ENCODE data around the gene GMPPB. TPM values are rescaled to one million over a fixed set of nuclear protein-coding genes. Genes with fewer than 3 reads are reported as not detected.

GMPPB gene
- total RNA-seq, 2 experiments from 2014 or later: 41.0 to 45.4 TPM

- Mint-ChIP-seq H3K27ac (no peak overlapping the region), H3K9me3 (no peaks in the 10 kb centered on the region), H3K4me1 (ENCODE audit: low read depth) (no peaks in the 10 kb centered on the region), H3K4me3 (no peak overlapping the region), H3K27me3 (no peaks in the 10 kb centered on the region), H3K36me3 (no peaks in the 10 kb centered on the region)
- intact Hi-C loops (cut with micrococcal nuclease): no loop called here
- CTCF ChIA-PET: interaction anchor here (1.1 kb wide), 1 partner anchor 10 kb away, joined by 4 read pairs; no protein-coding TSS in a partner anchor
- POLR2A ChIA-PET: interaction anchor here (0.6 to 1.7 kb wide), 2 partner anchors 12 to 63 kb away, joined by 3 to 5 read pairs; no protein-coding TSS in a partner anchor
- DNase-seq: no peak
These were observed 12.3 kb downstream of the GMPPB start for GRCh38 chr3:49711489-49711888.

GRCh38 chr3:49709852-49710251 is 13.9 kb downstream of the GMPPB start:
- intact Hi-C loops (cut with micrococcal nuclease): no loop called here
- CTCF ChIA-PET: no interaction called here

GRCh38 chr3:49707113-49707480 is 16.7 kb downstream of the GMPPB start:
- Mint-ChIP-seq H3K9me3 (no peaks in the 10 kb centered on the region), H3K27ac (no peak overlapping the region), H3K4me1 (ENCODE audit: low read depth) (no peaks in the 10 kb centered on the region), H3K4me3 (no peak overlapping the region), H3K36me3 (peaks cover 2% of the 10 kb centered on the region), H3K27me3 (no peaks in the 10 kb centered on the region)
- CTCF ChIA-PET: no interaction called here
- POLR2A ChIA-PET: no interaction called here
- DNase-seq: no peak
- intact Hi-C loops (cut with micrococcal nuclease): no loop called here

More at GRCh38 chr3:49709852-49710251, 13.9 kb downstream of the GMPPB start:
- no peak overlapping the region for H3K27ac Mint-ChIP-seq
- no peaks in the 10 kb centered on the region for H3K4me1 Mint-ChIP-seq (ENCODE audit: low read depth)
- no peaks in the 10 kb centered on the region for H3K9me3 Mint-ChIP-seq
- H3K27me3 Mint-ChIP-seq: no peaks in the 10 kb centered on the region
- POLR2A ChIA-PET: no interaction called here
- no peak overlapping the region for H3K4me3 Mint-ChIP-seq
- no peak for DNase-seq
- H3K36me3 Mint-ChIP-seq: no peaks in the 10 kb centered on the region

DNA sequence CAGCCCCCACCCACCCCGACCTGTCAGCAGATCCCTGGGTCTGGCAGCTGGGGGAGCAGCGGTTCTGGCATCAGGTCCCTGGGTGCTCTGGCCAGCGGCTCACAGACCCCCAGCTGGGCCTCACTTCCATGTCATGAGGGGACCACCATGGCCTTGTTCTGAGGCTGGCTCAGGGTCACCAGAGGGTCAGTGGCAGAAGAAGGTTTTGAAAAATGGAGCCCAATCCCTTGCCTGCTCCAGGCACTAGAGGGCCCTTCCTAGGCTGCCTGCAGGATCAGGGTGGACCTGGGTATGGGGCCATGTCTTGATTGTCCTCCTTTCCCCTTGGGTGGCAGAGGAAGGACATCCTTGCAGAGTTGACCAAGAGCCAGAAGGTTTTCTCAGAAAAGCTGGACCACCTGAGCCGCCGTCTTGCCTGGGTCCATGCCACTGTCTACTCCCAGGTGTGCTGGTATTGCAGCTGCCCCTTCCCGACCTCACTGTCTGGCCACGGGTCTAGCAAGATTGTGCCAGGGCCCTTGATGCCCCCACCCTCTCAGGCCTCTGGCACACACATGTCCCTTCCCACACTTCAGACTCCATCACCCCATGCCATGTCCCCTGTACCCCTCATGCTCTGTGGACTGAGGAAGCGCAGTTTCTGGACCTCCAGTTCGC is 17.2 kb downstream of the GMPPB start:
- no peaks in the 10 kb centered on the region for H3K9me3 Mint-ChIP-seq
- DNase-seq: no peak
- no peaks in the 10 kb centered on the region for H3K27me3 Mint-ChIP-seq
- ChIA-PET POLR2A (no interaction called here), CTCF (no interaction called here)
- H3K36me3 Mint-ChIP-seq: peaks cover 2% of the 10 kb centered on the region
- intact Hi-C loops (cut with micrococcal nuclease): no loop called here
- no peaks in the 10 kb centered on the region for H3K4me1 Mint-ChIP-seq (ENCODE audit: low read depth)
- no peak overlapping the region for H3K27ac Mint-ChIP-seq
- no peak overlapping the region for H3K4me3 Mint-ChIP-seq

DNA sequence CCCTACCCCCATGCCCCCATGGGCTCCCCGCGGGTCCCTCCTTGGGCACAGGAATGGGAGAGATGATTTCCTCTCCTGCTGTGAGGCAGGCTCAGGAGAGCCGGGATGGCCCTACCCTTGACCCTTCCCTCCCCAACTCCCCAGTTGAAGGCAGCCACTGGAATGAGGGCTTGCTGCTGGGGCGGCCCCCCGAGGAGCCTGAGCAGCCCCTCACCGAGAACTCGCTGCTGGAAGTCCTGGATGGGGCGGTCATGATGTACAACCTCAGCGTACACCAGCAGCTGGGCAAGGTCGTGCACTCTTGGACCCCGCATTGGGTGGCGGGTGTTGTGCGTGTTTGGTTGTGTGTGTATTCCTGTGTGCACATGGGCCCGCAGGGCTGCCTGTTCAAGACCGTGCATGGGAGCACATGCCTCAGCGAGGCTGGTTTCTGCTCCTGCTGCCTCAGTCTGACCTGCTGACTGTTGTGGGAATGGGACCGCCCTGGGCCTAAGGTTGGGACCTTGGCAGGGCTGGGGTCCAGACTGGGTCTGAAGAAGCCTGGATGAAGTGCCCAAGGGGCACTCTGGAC is 18.3 kb downstream of the GMPPB start:
- H3K36me3 Mint-ChIP-seq: peaks cover 2% of the 10 kb centered on the region
- intact Hi-C loops (cut with micrococcal nuclease): no loop called here

GRCh38 chr3:49704629-49705028 is 19.1 kb downstream of the GMPPB start:
- H3K9me3 Mint-ChIP-seq: no peaks in the 10 kb centered on the region
- intact Hi-C loops (cut with micrococcal nuclease): no loop called here
- H3K36me3 Mint-ChIP-seq: peaks cover 2% of the 10 kb centered on the region
- H3K4me3 Mint-ChIP-seq: no peak overlapping the region
- ChIA-PET CTCF (interaction anchor here (4.9 kb wide), 1 partner anchor 134 kb away, joined by 30 read pairs; no protein-coding TSS in a partner anchor), POLR2A (no interaction called here)
- DNase-seq: no peak
- H3K27me3 Mint-ChIP-seq: no peaks in the 10 kb centered on the region
- no peaks in the 10 kb centered on the region for H3K4me1 Mint-ChIP-seq (ENCODE audit: low read depth)
- no peak overlapping the region for H3K27ac Mint-ChIP-seq

More for the DNA sequence above, 18.3 kb downstream of the GMPPB start:
- POLR2A ChIA-PET: no interaction called here
- no peak overlapping the region for H3K27ac Mint-ChIP-seq
- CTCF ChIA-PET: no interaction called here
- H3K4me1 Mint-ChIP-seq (ENCODE audit: low read depth): no peaks in the 10 kb centered on the region
- H3K27me3 Mint-ChIP-seq: no peaks in the 10 kb centered on the region
- H3K9me3 Mint-ChIP-seq: no peaks in the 10 kb centered on the region
- H3K4me3 Mint-ChIP-seq: no peak overlapping the region
- no peak for DNase-seq

DNA sequence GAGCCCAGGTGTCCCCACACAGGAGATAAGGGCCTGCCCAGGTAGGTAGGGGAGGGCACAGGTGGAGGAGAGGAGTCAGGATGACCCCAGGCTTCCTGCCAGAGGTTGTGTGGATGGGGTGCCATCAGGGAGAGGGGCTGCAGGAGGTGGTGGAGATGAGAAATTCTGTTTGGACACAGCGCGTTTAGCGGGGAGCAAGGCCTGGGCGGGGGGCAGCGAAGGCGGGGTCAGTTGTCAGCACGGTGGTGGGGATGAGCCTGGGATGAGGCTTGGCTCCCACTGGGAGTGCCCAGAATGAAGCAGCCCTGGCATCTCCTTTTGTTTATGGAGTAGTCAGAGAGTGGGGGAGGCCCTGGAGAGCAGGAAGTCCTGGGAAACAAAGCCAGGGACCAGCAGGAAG is 19.8 kb downstream of the GMPPB start:
- no peak overlapping the region for H3K4me3 Mint-ChIP-seq
- no peak overlapping the region for H3K27ac Mint-ChIP-seq
- no peaks in the 10 kb centered on the region for H3K27me3 Mint-ChIP-seq
- intact Hi-C loops (cut with micrococcal nuclease): loop anchor here (1.0 kb wide), 1 partner anchor 135 kb away; no protein-coding TSS in a partner anchor
- H3K9me3 Mint-ChIP-seq: no peaks in the 10 kb centered on the region
- H3K36me3 Mint-ChIP-seq: peaks cover 2% of the 10 kb centered on the region
- POLR2A ChIA-PET: no interaction called here
- CTCF ChIA-PET: interaction anchor here (0.5 to 4.9 kb wide), 8 partner anchors 11 to 211 kb away, joined by 3 to 30 read pairs (median 4); partner anchors contain the start of genes MST1 and RNF123
- DNase-seq: no peak
- H3K4me1 Mint-ChIP-seq (ENCODE audit: low read depth): no peaks in the 10 kb centered on the region

DNA sequence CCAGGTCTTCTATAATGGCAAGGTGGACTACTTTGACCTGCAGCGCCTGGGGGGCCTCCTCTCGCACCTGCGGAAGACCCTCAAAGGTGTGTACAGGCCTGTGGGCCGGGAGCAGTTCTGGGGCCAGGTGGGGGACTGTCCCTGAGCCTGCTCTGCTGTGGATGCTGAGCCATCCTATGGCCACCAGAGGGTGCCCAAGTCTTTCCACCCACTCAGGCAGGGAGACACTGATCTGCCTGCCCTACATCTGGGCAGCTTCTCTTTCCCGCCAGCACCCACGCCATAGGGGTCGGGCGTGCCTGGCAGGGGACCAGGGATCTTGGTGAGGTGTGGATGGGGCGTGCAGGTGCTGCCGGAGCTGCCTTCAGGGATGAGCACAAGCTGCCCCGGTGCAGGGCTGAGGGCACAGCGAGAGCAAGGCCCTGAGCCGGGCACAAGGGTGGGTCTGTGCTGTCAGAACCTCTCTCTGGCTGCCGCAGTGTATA is 20.3 kb downstream of the GMPPB start:
- ChIA-PET CTCF (interaction anchor here (0.5 to 4.9 kb wide), 9 partner anchors 11 to 211 kb away, joined by 3 to 30 read pairs (median 3); partner anchors contain the start of genes INKA1, MST1 and RNF123), POLR2A (no interaction called here)
- no peak overlapping the region for H3K27ac Mint-ChIP-seq
- H3K9me3 Mint-ChIP-seq: no peaks in the 10 kb centered on the region
- no peaks in the 10 kb centered on the region for H3K4me1 Mint-ChIP-seq (ENCODE audit: low read depth)
- peaks cover 2% of the 10 kb centered on the region for H3K36me3 Mint-ChIP-seq
- H3K4me3 Mint-ChIP-seq: no peak overlapping the region
- intact Hi-C loops (cut with micrococcal nuclease): loop anchor here (1.0 kb wide), 1 partner anchor 136 kb away; no protein-coding TSS in a partner anchor
- no peaks in the 10 kb centered on the region for H3K27me3 Mint-ChIP-seq
- DNase-seq: peak; percentile 79

GRCh38 chr3:49702672-49703071 is 21.1 kb downstream of the GMPPB start:
- POLR2A ChIA-PET: no interaction called here

DNA sequence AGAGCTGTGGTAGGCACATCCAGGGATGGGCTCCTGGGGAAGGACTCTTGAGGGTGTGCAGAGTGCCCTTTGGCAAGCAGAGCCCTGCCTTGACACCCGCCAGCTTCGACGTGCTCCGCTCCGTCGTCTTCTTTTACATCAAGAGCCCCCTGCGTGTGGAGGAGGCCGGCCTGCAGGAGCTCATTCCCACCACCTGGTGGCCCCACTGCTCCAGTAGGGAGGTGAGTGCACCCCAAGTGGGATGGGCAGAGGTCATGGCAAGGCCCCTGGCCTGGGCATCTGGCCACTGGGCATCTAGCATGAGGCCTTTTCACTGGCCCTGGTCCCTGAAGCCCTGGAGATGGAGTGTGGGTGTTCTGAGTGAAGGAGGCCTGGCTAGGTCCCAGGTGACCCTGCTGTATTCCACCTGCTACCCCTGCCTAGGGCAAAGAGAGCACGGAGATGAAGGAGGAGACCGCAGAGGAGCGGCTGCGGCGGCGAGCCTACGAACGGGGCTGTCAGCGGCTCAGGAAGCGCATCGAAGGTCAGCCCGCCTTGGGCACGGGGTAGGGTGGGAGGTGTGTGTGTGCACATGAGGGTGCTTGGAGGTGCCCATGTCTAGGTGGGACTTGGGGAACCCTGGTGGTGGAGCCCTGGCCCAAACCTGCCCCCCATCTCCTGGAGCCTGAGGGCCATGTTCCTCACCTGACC is 22.2 kb downstream of the GMPPB start:
- no peaks in the 10 kb centered on the region for H3K9me3 Mint-ChIP-seq
- H3K27ac Mint-ChIP-seq: no peak overlapping the region
- no peaks in the 10 kb centered on the region for H3K4me1 Mint-ChIP-seq (ENCODE audit: low read depth)
- no peak for DNase-seq
- ChIA-PET CTCF (interaction anchor here (0.6 to 4.9 kb wide), 12 partner anchors 10 to 204 kb away, joined by 3 to 30 read pairs (median 3); partner anchors contain the start of genes AMIGO3, MST1 and RNF123), POLR2A (no interaction called here)
- H3K4me3 Mint-ChIP-seq: no peak overlapping the region
- intact Hi-C loops (cut with micrococcal nuclease): no loop called here
- no peaks in the 10 kb centered on the region for H3K27me3 Mint-ChIP-seq
- peaks cover 2% of the 10 kb centered on the region for H3K36me3 Mint-ChIP-seq

More at GRCh38 chr3:49702672-49703071, 21.1 kb downstream of the GMPPB start:
- H3K9me3 Mint-ChIP-seq: no peaks in the 10 kb centered on the region
- no peak overlapping the region for H3K4me3 Mint-ChIP-seq
- no peaks in the 10 kb centered on the region for H3K4me1 Mint-ChIP-seq (ENCODE audit: low read depth)
- peaks cover 2% of the 10 kb centered on the region for H3K36me3 Mint-ChIP-seq
- no peak for DNase-seq
- intact Hi-C loops (cut with micrococcal nuclease): loop anchor here (1.0 kb wide), 1 partner anchor 137 kb away; no protein-coding TSS in a partner anchor
- H3K27me3 Mint-ChIP-seq: no peaks in the 10 kb centered on the region
- CTCF ChIA-PET: interaction anchor here (0.5 to 4.9 kb wide), 6 partner anchors 12 to 165 kb away, joined by 3 to 30 read pairs (median 4); no protein-coding TSS in a partner anchor
- H3K27ac Mint-ChIP-seq: no peak overlapping the region

DNA sequence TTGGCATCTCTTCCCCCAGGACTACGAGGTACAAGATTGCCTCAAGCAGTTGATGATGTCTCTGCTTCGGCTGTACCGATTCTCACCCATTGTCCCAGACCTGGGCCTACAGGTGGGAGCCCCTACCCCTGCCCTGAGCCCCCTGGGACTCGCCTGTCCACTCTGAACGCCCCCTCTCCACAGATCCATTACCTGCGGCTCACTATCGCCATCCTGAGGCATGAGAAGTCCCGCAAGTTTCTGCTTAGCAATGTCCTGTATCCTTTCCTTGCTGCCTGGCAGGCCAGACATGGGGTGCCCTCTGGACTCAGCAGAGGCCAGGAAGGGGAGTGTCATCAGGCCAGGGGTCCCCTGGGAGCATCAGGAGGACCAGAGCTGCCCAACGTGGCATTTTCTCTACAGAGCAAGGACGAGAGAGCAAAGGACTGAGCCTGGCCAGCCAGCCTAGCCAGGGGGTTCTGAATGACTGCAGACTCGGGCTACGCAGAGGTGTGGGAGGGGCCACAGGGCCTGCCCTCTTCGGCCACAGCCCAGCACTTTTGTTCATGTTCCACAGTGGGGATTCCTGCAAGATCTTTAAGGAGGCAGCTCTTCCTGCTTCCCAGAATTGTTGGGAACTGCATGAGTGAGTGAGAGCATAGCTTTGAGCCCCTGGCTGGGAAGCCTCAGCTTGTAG is 23.2 kb downstream of the GMPPB start:
- Mint-ChIP-seq H3K27me3 (no peaks in the 10 kb centered on the region), H3K27ac (no peak overlapping the region), H3K4me3 (no peak overlapping the region), H3K4me1 (ENCODE audit: low read depth) (no peaks in the 10 kb centered on the region), H3K9me3 (no peaks in the 10 kb centered on the region), H3K36me3 (peaks cover 2% of the 10 kb centered on the region)
- intact Hi-C loops (cut with micrococcal nuclease): no loop called here
- no peak for DNase-seq
- CTCF ChIA-PET: interaction anchor here (0.6 to 4.9 kb wide), 11 partner anchors 11 to 205 kb away, joined by 3 to 30 read pairs (median 3); partner anchors contain the start of genes AMIGO3, MST1 and RNF123
- POLR2A ChIA-PET: no interaction called here

Measured in activated CD4-positive, alpha-beta memory T cell treated with anti-CD3 and anti-CD28 coated beads for 36 hours (primary cell).